HS-5 (cell line): ENCODE data around the gene CALHM6.
A peak's percentile ranks its signal among the peaks of the same experiment; 100 is the strongest.

Source experiments
- DNase-seq: peaks from one replicate; pipeline ENCODE4 v3.0.0-alpha.2; 2012; ENCODE audit warnings: low read depth

CALHM6 gene

DNA sequence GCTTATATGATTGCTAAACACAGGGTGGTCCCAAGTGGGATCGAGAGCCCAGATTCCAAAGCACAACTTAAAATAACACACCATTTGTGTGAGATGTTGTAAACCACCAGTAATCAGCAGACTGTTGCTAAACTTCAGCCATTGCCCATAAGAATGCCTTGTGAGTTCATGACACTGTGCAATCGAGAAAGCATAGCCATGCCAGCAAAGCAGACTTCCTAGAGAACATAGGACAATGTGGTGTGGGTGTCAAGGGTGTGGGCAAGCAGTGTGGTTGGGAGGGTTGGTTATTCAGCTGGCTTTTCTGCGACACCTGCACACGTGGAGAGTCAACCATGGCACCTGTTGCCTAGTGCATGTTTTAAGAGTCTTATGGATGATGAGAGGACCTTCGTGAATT, 16.1 kb upstream of the CALHM6 start:
- no peak for DNase-seq

DNA sequence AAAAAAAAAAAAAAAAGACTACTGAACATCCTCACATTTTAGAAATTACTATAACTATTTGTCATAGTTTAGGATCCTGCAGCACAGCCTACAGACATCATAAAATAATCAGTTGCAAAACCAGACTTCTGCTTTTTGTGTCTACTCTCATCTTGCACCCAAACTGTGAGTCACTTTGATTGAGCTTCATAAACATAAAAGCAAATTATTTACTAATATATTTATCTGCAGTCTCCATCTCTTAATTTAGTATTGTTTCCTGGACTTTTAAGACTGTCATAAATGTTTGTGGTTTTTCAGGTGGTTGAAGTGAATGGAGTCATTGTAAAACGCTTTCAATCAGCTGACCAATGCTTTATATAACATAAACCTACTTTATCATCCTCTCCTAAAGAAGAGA, 14.8 kb upstream of the CALHM6 start:
- DNase-seq = no peak

DNA sequence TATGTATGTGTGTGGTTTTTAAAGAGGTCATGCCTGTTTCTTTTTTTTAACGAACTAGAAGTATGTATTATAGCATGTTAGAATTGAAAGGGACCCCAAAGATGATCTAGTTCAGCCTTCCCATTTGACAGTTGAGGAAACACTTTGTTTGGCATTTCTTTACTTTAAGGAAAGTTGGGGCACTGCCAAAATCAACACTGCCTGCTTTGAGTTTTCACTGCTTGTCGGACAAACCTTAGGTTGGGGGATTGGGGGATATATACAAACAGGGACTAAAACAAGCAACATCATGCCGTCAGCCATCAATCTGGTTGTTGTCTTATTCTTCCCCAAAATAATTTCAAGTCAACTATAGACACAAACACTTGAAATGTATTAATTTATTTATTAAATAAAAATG, 14.1 kb upstream of the CALHM6 start:
- DNase-seq = no peak

DNA sequence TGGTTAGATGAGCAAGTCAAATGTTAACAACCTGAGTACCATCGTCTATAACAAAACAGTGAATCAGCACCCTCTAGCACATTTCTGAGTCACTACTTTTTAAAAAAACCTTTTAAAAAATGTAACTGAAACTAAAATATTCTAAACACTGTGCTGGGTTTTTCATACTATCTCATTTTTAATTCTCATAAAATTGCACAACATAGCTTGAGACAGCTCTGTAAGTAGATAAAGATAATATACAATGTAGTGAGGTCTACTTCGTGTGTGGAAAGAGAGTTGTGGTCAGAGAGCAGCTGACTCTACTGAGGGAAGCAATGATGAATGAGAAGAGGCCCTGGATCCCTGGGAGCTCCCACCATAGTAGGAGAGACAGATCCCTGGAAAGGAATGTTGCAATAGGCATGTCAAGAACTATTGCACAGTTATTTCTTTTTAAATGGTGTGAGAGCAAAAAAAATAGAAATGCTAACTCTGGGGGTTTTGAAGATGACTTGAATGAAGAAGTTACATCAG, 13.6 kb upstream of the CALHM6 start:
- peak; percentile 76 for DNase-seq

DNA sequence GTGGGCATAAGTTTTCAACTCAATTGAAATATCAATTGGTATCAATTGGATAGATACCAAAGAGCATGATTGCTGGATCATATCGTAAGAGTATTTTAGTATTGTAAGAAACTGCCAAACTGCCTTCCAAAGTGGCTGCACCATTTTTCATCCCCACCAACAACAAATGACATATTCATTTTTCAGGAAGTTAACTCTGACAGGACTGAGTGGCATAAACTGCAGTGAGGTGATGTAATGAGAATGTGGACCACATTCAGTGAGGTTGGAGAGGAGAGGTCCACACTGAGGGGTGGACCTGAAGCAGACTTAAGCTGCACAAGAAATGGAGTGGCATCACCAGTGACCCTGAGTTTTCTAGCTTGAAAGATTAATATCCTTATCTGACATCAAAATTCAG, 11.6 kb upstream of the CALHM6 start:
- DNase-seq = no peak

DNA sequence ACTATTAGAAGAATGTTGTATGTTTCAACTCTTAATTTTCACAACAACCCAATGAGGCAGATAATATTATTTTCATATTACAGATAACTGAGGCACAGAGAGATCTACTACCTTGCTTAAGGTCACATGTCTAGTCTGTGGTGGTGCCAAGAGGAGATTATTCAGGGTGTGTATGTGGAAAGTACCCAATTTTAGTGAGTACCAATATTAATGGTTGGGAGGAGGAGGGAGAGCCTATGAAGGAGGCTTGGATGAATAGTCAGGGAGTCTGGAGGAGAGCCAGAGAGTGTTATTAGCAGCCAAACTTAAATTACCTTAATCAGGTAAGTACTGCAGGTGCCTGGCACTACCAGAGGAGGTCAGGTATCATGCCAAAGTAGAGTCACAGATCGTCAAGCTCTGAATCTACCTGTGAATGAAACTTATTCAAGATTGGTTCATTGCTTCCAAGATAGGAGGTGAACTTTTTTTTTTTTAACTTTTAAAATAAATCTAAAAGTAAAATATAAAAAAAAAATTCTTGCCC, 10.9 kb upstream of the CALHM6 start:
- DNase-seq = no peak

DNA sequence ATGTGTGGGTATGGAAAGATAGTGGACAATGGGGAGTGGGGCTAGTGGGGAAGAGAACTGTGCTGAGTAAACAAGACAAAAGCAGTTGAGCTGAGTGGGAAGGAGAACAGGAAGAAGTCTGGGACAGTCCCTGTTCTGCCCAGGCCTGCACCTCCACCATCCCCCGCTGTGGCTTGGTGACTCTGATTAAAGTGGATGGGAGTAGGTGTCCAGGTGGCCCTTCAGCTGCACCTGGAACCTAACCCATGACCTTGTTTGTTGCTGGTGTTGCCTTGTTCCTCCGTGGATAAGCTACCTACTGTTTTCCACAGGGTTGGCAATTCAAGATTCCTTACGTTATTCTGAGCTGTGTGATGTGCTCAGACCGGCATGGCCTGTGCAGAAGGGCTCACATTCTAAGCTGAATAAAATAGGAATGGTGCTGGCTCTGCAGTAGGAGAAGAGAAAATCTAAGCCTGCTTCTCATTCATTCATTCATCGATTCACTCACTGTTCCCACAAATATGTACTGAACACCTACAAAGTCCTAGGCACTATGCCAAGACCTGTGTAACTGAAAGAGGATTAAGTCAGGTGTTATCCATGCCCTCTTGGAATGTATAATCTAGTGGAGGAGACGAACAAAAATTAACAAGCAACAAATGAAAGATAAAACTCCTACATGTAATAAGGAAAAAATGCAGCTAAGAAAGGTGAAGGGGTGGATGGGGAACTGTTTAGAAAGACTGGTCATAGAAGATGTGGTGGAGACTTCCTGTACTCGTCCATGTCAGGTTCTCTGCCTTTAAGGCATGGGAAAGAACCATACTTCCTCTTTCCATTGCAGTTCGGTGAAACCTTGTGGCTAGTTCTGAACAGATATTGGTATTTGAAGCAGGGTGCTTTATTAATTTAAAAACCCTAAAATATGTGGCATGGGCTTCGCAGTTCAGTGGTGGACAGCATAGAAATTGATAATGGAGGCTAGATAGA, 10.1 kb upstream of the CALHM6 start:
- DNase-seq = no peak

DNA sequence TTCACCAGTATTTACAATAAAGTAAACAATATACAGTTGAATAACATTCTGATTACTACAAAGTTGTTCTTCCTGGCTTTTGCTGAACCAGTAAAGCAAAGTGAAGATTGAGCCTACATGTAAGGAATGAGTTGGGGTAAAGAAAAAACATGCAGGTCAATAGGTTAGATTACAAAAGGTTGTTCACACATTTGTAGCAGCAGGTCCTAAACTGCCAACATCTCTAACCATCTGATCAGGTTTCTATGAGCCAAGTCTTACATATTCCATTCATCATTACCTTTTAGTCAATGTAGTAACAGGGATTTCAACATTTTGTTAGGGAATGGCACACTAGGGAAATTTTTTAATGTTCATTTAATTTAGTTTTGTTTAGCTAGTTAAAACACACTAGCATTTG, 9.3 kb upstream of the CALHM6 start:
- DNase-seq = no peak

DNA sequence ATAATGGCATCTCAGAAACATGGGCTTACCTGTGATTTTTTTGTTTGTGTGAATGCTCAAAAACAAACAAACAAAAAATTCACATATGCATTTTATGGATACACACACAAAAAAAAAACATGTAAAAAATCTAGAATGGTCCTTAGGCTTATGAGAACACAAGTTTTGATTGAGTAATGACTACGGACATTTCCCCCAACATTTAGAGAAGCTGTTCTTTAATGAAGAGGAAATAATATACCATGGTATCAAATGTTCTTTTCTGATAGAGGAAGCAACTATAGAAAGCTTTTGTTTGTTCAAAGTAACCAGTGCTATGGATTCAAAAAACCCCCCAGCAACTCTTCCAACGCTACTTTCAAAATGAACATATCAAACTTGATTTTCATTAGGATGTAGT, 8.6 kb upstream of the CALHM6 start:
- DNase-seq = no peak

DNA sequence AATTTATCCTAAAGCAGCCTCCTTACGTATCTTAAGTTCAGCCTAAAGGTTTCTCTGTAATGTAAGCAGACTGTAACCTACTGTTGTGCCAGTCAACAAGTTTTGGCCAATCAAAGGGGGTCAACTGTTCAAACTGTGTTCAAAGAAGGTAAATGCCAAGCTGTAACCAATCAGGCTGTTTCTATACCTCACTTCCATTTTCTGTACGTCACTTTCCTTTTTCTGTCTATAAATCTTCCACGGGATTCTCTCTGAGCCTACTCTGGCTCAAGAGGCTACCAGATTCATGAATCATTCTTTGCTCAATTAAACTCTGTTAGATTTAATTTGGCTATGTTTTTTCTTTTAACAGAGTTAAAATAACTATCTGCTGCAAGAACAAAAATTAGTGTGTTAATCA, 5.1 kb upstream of the CALHM6 start:
- no peak for DNase-seq

DNA sequence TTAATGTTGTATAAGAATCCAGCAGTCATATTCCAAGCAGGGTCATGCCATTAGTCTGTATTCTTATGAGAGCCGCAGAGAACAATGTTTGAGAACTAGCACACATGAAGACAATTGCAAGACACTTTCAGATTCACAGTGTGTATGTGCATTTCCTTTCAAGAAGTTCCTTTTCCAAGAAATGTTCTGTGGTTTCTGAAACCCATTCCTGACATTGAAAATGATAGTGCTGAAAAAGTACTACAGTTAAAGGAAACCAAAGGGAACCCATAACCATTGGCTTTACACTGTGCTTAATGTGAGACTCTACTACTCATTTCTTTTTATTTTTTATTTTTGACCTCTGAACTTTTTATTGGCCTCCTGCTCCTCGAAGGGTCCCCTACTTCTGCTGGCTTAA, 4.2 kb upstream of the CALHM6 start:
- no peak for DNase-seq

DNA sequence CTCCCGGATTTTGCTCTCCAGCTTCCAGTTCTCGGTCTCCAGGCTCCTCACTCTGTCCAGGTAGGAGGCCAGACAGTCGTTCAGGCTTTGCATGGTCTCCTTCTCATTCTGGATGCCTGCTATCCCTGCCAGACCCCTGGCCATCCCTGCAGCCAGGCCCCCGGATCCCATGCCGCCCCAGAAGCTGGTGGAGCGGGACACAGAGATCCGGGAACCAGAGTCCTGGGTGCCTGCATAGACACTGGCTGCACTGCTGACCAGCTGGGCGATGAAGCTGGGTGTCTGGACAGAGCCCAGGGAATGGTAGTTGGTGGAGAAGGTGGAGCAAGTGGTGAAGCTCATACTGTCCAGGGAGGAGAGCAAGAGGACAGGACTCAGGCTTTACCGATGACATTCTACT, 2.9 kb upstream of the CALHM6 start:
- DNase-seq = no peak

DNA sequence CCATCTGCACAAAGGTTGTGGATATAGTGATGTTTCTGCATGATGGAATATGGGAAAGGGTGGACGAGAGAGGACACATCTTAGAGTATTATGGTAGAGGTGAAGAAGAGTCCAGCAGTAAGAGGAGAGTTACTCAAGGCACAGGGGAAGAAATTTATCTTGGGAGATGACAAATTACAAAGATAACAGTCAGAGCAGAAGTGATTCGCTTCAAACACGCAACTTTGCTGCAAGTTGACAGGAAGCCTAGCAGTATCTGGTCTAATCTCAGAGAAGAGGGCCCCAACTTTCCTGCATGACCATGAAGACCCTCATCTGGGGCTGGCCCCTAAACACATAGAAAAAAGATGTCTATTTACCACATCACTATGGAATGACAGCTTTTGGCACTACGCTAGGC, 1.2 kb upstream of the CALHM6 start:
- no peak for DNase-seq

DNA sequence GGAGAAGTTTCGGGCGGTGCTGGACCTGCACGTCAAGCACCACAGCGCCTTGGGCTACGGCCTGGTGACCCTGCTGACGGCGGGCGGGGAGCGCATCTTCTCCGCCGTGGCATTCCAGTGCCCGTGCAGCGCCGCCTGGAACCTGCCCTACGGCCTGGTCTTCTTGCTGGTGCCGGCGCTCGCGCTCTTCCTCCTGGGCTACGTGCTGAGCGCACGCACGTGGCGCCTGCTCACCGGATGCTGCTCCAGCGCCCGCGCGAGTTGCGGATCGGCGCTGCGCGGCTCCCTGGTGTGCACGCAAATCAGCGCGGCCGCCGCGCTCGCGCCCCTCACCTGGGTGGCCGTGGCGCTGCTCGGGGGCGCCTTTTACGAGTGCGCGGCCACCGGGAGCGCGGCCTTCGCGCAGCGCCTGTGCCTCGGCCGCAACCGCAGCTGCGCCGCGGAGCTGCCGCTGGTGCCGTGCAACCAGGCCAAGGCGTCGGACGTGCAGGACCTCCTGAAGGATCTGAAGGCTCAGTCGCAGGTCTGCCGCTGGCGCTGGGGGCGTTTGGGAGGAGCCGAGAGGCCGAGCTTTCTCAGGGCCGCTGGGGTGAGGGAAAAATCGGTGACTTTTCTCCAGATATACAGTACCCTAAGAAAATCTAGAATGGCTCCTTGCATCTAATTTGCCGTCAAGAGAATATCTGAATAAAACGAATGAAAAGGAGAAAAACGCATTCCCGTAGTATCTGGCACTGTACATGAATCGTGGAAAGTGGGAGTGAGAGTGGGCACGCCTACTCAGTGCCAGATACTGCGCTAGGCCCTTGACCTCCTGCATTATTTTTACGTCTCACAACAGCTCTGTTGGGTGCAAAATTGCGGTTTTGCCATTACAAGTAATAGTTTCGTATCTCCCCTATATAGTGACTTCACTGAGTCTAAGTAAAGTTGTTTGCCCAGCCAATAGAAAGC, 1.0 kb downstream of the CALHM6 start:
- DNase-seq = no peak

DNA sequence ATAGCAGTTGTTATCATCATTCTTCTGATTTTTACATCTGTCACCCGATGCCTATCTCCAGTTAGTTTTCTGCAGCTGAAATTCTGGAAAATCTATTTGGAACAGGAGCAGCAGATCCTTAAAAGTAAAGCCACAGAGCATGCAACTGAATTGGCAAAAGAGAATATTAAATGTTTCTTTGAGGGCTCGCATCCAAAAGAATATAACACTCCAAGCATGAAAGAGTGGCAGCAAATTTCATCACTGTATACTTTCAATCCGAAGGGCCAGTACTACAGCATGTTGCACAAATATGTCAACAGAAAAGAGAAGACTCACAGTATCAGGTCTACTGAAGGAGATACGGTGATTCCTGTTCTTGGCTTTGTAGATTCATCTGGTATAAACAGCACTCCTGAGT, 2.1 kb downstream of the CALHM6 start:
- no peak for DNase-seq

DNA sequence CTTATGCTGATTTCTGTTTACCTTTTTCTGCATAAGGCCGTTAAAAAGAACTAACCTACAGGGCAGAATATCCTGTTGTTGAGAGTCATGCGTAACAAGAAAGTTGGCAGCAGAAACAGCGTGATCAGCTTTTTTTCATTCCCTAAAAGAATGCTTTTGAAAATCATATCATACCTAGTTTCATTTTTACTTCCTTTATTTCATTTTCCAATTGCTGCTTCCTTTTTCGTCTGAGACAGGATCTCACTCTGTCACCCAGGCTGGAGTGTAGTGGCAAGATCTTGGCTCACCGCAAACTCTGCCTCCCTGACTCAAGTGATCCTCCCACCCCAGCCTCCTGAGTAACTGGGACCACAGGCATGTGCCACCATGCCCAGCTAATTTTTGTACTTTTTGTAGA, 4.1 kb downstream of the CALHM6 start:
- DNase-seq = no peak

DNA sequence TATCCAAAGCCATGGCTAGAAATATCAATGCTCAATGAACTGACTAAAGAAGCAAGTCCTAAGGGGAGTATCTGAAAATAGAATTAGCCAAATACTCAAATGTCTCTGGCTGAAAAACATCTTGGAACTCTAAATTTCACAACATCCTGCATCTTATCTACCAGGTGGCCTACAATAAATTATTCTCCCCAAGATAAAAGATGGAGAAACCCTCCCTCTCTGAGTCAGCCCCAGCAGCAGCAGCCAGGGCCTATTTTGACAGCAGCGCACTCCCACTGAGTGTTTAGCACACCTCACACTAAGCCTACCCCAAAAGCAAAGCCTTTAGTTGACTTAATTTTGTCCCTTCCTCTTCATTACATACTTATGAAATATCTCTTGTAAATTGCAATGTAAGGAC, 5.9 kb downstream of the CALHM6 start:
- no peak for DNase-seq

DNA sequence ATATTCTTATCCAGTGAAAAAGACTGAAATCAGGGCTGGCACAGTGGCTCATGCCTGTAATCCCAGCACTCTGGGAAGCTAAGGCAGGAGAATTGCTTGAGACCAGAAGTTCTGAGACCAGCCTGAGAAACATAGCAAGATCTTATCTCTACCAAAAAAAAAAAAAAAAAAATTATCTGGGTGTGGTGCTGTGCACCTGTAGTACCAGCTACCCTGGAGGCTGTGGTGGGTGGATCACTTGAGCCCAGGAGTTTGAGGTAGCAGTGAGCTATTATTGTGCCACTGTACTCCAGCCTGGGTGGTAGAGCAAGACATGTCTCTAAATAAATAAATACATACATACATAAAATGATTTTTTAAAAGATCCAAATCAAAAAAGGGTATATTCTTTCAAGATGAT, 6.3 kb downstream of the CALHM6 start:
- no peak for DNase-seq

DNA sequence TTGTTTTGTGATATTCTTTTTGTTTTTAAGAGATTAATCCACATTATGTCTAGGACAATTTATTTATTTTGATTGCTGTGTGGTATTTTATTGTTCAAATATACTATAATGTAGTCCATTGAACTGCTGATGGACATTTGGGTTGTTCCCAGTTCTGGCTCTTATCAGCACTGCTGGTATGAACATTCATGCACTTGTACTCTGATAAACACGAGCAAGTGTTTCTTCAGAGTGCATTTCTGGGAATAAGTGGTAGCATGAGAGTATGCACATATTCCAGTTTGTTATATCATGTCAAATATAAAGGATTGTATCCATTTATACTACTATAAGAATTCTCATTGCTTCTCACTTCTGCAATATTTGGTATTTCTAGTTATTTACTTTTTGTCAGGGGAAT, 7.1 kb downstream of the CALHM6 start:
- DNase-seq = no peak

DNA sequence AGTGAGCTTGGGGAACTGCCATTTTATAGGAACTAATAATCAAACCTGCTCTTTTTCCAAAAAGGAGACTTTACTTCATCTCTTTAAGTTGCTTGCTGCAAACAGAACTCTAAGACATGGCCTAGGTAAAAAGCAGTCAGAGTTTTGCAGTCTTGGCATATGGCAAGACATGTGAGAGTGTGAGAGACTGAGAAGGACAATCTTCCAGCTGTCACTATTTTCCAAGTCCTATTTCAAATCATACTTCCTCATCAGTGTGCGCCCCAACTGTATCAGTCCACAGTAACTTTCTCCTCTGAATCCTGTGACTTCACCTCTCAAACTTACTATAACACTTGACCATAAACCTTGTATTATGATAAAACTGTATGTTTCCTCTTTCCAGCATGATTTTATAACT, 10.4 kb downstream of the CALHM6 start:
- no peak for DNase-seq

DNA sequence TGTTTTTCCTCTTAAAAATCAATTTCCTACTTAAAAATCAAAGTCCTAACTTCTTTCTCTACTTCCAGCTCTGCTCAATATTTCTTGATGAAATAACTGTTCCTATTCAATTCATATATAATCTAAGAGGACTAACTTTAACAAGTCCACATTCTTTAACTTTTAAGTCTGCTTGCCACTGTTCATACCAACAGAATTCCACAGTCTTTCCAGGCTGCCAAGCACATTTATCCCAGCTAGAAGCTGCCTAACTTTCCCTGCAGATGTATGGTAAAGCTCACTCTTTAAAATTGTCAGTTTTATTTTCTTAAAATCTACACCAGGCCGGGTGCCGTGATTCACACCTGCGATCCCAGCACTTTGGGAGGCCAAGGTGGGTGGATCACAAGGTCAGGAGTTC, 11.5 kb downstream of the CALHM6 start:
- DNase-seq = no peak

DNA sequence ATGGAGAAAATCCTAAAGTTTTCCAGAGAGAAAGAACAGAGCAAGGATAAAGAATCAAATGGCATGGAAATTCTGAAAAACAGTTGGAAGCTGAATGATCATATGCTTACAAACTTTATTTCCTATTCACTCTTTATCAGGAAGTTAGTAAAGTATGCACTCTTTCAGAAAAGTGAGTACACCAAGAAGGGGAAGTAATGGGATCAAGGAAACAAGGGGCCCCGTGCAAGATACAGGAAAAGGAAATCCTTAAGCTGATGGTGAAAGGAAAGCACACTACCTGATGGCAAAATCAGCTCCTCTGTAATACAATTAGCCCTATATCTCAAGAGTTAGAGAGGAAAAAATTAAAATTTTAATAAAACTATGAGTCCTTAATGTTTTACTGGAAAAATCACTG, 14.0 kb downstream of the CALHM6 start:
- no peak for DNase-seq
